Vagina (tissue), 2 donors: ENCODE results near the gene SIPA1L3. TPM values are rescaled to one million over a fixed set of nuclear protein-coding genes. Genes with fewer than 3 reads are reported as not detected.

Source experiments
- DNase-seq, 2 donors: peaks; one replicate each; pipeline ENCODE4 v3.0.0-alpha.2; 2017; ENCODE audit errors: extremely low spot score in 2 of 2
- H3K27ac ChIP-seq: fragments of 200-600 bp; sonication (generic); one replicate; pipeline ENCODE4 v1.5.1; 2019
- H3K27me3 ChIP-seq: fragments of 200-600 bp; sonication (generic); one replicate; pipeline ENCODE4 v1.5.1; 2019
- H3K36me3 ChIP-seq, 2 donors: fragments of 200-600 bp; sonication (generic); one replicate each; pipeline ENCODE4 v1.5.1; 2017 to 2019
- H3K4me1 ChIP-seq: fragments of 200-600 bp; sonication (generic); one replicate; pipeline ENCODE4 v1.5.1; 2019
- H3K4me3 ChIP-seq, 2 donors: fragments of 200-600 bp; sonication (generic); 1 replicate in 1 of 2; 2 replicates in 1 of 2; pipeline ENCODE4 v1.5.1; 2016 to 2019
- H3K9me3 ChIP-seq: fragments of 200-600 bp; sonication (generic); one replicate; pipeline ENCODE4 v1.5.1; 2019
- POLR2A ChIP-seq, 2 donors: fragments of 450-650 bp; IDR thresholded peaks; one replicate each; pipeline ENCODE4 v1.6.1; 2017; ENCODE audit warnings: antibody characterized with exemption in 2 of 2, mild to moderate bottlenecking in 2 of 2, moderate library complexity in 2 of 2
- POLR2AphosphoS5 ChIP-seq, 2 donors: sonication (generic); formaldehyde crosslinking; IDR thresholded peaks; one replicate each; pipeline ENCODE4 v1.9.0; 2017; ENCODE audit warnings: antibody characterized with exemption in 2 of 2, mild to moderate bottlenecking in 2 of 2, low read depth in 1 of 2; ENCODE audit not compliant: insufficient read depth in 1 of 2
- intact Hi-C: fragments of 100-400 bp; cut with DNase I; formaldehyde crosslinking; loops from one replicate; pipeline ENCODE4 v1.15.1; 2023
- total RNA-seq: library from RNA; depleted of rRNA; stranded (reverse); fragments of >200 nt; gene quantifications from one replicate; pipeline ENCODE4 v1.2.3, GENCODE V29; 2016
- TF ChIP-seq, protein P1 (sequence below), 3 experiments: fragments of 450-650 bp in 2 of 3; fragments of 200-600 bp in 1 of 3; sonication (generic) in 1 of 3; IDR thresholded peaks; one replicate each; pipeline ENCODE4 v1.5.1; 2017 to 2019; ENCODE audit warnings: antibody characterized with exemption in 3 of 3, mild to moderate bottlenecking in 2 of 3, moderate library complexity in 2 of 3

The SIPA1L3 gene
- total RNA-seq, 1 donor from 2014 or later, result 13.0 TPM

DNA sequence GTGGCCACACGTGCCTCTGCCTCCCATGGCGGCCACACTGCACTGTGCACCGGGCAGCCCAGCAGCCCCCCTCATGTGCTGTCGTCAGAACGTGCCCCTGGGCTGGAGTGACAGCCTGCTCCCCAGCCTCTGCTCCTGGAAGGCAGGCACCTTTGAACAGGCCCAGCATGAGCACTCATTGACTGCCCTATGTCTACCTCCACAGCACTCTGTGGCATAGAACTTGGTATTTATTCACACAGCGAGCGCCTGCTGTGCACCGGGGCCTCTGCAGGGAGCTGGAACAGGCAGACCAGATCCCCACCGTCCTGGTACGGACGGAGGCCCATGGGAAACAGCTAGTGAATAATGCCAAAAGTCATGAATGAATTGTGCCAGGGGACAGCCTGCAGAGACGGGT lies 263.3 kb downstream of the SIPA1L3 start:
- TF ChIP-seq, protein P1, sequence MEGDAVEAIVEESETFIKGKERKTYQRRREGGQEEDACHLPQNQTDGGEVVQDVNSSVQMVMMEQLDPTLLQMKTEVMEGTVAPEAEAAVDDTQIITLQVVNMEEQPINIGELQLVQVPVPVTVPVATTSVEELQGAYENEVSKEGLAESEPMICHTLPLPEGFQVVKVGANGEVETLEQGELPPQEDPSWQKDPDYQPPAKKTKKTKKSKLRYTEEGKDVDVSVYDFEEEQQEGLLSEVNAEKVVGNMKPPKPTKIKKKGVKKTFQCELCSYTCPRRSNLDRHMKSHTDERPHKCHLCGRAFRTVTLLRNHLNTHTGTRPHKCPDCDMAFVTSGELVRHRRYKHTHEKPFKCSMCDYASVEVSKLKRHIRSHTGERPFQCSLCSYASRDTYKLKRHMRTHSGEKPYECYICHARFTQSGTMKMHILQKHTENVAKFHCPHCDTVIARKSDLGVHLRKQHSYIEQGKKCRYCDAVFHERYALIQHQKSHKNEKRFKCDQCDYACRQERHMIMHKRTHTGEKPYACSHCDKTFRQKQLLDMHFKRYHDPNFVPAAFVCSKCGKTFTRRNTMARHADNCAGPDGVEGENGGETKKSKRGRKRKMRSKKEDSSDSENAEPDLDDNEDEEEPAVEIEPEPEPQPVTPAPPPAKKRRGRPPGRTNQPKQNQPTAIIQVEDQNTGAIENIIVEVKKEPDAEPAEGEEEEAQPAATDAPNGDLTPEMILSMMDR (IDR thresholded peaks at IDR 0.05), result no peak
- TF ChIP-seq POLR2A (IDR thresholded peaks at IDR 0.05) (no peak), POLR2AphosphoS5 (IDR thresholded peaks at IDR 0.05; ENCODE audit: insufficient read depth in 1 of 2, low read depth in 1 of 2) (no peak)
- H3K36me3 ChIP-seq, result peaks cover 0 to 17% of the 10 kb centered on the region in 2 donors
- no peaks in the 10 kb centered on the region for H3K9me3 ChIP-seq
- no peaks in the 10 kb centered on the region for H3K27me3 ChIP-seq
- no peak for DNase-seq
- intact Hi-C loops, result no loop called here
- no peak overlapping the region for H3K27ac ChIP-seq
- no peaks in the 10 kb centered on the region for H3K4me1 ChIP-seq
- H3K4me3 ChIP-seq, result no peak overlapping the region

DNA sequence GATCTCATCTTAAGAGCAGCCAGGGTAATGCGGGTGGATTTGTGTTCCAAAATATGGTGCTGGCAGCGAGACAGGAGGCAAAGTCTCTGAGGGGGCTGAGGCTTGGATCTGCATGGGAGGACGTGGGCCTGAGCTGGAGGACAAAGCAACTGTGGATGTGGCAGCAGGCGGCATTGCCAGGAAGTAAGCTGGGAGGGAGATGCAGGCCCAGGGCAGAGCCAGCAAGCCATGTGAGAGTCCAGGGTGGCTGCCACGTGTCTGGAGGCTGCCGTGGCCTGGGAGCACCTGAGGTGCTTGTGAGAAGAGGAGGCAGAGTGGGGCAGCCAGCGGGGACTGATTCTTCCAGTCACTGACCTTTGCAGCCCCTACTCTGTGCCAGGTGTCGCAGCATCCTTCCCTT lies 265.0 kb downstream of the SIPA1L3 start:
- H3K27me3 ChIP-seq, result no peaks in the 10 kb centered on the region
- intact Hi-C loops, result no loop called here
- TF ChIP-seq POLR2A (IDR thresholded peaks at IDR 0.05) (no peak), POLR2AphosphoS5 (IDR thresholded peaks at IDR 0.05; ENCODE audit: insufficient read depth in 1 of 2, low read depth in 1 of 2) (no peak)
- TF ChIP-seq, protein P1 (IDR thresholded peaks at IDR 0.05), result no peak
- peaks cover 0 to 5% of the 10 kb centered on the region in 2 donors for H3K36me3 ChIP-seq
- DNase-seq, result no peak
- no peaks in the 10 kb centered on the region for H3K9me3 ChIP-seq
- H3K27ac ChIP-seq, result no peak overlapping the region
- no peaks in the 10 kb centered on the region for H3K4me1 ChIP-seq
- H3K4me3 ChIP-seq, result no peak overlapping the region

DNA sequence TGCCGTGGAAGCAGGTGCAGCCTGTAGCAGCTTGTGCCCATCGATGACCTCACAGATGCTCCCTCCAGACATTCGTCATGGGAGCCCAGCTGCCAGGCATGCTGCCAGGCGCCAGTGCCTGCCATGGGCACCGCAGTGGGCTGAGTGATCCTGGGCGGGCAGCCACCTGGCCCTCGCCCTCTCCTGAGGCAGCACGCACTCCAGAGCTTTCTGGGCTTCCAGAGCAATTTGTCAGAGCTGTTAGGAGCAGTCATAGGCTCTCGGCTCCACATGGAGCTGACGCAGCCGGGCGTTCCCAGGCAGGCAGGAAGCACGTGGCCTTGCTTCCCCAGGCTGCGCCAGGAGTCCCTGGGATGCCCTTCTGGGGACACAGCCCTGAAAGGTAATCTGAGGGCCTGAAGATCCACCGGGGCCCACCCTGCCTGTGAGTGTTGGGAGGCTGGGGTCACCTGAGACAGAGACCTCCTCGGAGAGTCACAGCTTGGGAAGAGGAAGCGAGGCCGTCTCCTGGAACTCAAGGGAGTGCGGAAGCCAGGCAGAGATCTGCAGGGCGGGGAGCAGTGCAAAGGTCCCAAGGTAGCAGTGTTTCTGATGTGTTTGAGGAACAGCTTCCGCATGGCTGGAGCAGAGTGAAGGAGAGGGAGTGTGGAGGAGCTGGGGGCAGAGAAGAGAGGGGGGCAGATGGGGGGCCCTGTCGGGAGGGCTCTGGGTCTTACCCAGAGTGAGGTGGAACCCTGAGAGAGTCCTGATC lies 266.5 kb downstream of the SIPA1L3 start:
- intact Hi-C loops, result no loop called here
- H3K4me1 ChIP-seq, result no peaks in the 10 kb centered on the region
- H3K9me3 ChIP-seq, result no peaks in the 10 kb centered on the region
- no peak overlapping the region for H3K4me3 ChIP-seq
- TF ChIP-seq POLR2AphosphoS5 (IDR thresholded peaks at IDR 0.05; ENCODE audit: insufficient read depth in 1 of 2, low read depth in 1 of 2) (peak; percentile 45 to 56), POLR2A (IDR thresholded peaks at IDR 0.05) (no peak)
- peak overlapping the region; percentile 13 for H3K27ac ChIP-seq
- H3K27me3 ChIP-seq, result no peaks in the 10 kb centered on the region
- peaks cover 0 to 5% of the 10 kb centered on the region in 2 donors for H3K36me3 ChIP-seq
- DNase-seq, result peak in 1 of 2 donors; percentile 89

DNA sequence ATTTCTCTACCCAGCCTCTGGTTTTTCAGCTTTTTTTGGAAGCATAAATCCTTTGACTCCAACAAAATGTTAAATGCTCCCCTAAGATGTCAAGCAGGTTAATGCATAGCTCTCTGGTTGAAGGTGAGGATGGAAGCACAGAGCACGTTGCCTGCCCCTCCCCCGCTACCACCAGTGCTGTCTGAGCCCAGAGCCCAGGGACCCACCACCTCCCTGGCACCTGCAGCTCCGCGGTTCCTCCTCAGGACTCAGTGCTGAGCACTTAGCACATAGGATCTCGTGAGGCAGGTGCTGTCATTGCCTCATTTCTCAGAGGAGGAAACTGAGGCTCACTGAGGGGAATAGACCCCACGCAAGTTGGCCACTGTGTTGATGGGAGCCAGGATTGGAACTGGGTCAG lies 268.4 kb downstream of the SIPA1L3 start:
- no peak overlapping the region for H3K27ac ChIP-seq
- H3K36me3 ChIP-seq, result no peaks in the 10 kb centered on the region
- intact Hi-C loops, result no loop called here
- no peaks in the 10 kb centered on the region for H3K4me1 ChIP-seq
- no peak overlapping the region for H3K4me3 ChIP-seq
- no peaks in the 10 kb centered on the region for H3K9me3 ChIP-seq
- DNase-seq, result no peak
- H3K27me3 ChIP-seq, result no peaks in the 10 kb centered on the region
- TF ChIP-seq POLR2A (IDR thresholded peaks at IDR 0.05) (no peak), POLR2AphosphoS5 (IDR thresholded peaks at IDR 0.05; ENCODE audit: insufficient read depth in 1 of 2, low read depth in 1 of 2) (no peak)

DNA sequence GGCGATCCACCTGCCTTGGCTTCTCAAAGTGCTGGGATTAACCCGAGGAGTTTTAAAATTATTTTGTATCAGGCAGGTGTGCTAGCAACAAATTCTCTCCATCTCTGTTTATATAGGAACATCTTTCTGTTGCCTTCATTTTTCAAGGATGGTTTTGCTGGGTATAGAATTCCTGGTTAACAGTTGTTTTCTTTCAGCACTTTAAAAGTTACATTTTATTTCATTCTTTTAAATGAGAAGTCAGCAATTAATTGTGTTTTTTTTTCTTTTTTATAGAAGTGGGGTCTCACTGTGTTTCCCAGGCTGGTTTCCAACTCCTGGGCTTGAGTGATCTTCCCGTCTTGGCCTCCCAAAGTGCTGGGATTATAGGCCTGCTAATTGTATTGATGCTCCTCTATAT lies 273.1 kb downstream of the SIPA1L3 start:
- TF ChIP-seq POLR2AphosphoS5 (IDR thresholded peaks at IDR 0.05; ENCODE audit: insufficient read depth in 1 of 2, low read depth in 1 of 2) (no peak), POLR2A (IDR thresholded peaks at IDR 0.05) (no peak)
- TF ChIP-seq, protein P1 (IDR thresholded peaks at IDR 0.05), result no peak
- no peak for DNase-seq
- Histone ChIP-seq H3K4me3 (no peak overlapping the region), H3K9me3 (no peaks in the 10 kb centered on the region), H3K27ac (no peak overlapping the region), H3K36me3 (no peaks in the 10 kb centered on the region), H3K27me3 (no peaks in the 10 kb centered on the region), H3K4me1 (no peaks in the 10 kb centered on the region)
- intact Hi-C loops, result no loop called here

DNA sequence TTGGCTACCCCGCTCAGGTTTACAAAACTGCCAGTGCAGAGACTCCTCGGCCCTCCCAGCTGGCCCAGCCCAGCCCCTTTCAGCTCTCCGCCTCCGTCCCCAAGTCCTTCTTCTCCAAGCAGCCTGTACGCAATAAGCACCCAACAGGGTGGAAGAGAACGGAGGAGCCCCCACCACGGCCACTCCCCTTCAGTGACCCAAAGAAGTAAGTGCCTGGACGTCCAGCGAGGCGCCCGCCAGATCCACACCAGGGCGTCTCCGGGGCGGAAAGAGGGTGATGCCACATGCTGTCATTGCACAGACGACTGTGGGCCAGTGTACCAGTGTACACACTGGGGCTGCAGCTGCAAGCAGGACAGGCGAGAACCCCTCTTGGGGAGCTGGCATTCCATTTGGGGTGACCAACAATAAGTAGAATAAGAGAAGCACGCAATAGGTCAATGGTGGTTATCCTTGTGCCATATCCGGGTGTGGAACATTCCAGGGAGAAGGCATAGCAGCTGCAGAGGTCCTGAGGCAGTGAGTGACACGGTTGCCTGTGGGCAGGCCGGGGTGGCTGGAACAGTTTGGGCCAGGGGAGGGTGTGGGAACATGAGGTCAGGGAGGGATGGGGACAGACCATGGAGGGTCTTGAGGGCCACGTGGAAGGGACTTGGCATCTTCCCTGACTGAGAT lies 275.7 kb downstream of the SIPA1L3 start:
- no peaks in the 10 kb centered on the region for H3K4me1 ChIP-seq
- no peaks in the 10 kb centered on the region for H3K9me3 ChIP-seq
- TF ChIP-seq, protein P1 (IDR thresholded peaks at IDR 0.05), result no peak
- no peak for TF ChIP-seq POLR2AphosphoS5 (IDR thresholded peaks at IDR 0.05; ENCODE audit: insufficient read depth in 1 of 2, low read depth in 1 of 2)
- H3K4me3 ChIP-seq, result peak overlapping the region in 1 of 2 donors; percentile 26
- H3K36me3 ChIP-seq, result no peaks in the 10 kb centered on the region
- H3K27ac ChIP-seq, result peak overlapping the region; percentile 71
- no peak for DNase-seq
- H3K27me3 ChIP-seq, result no peaks in the 10 kb centered on the region
- intact Hi-C loops, result no loop called here
